Activated CD8-positive, alpha-beta memory T cell treated with anti-CD3 and anti-CD28 coated beads for 1 hour (primary cell): Measurements from ENCODE around the gene OR4A16.

Source experiments
- DNase-seq, 2 donors: peaks; one replicate each; pipeline ENCODE4 v3.0.0-alpha.2; 2020; ENCODE audit warnings: low read depth in 1 of 2; ENCODE audit errors: extremely low read depth in 1 of 2

OR4A16 gene

DNA sequence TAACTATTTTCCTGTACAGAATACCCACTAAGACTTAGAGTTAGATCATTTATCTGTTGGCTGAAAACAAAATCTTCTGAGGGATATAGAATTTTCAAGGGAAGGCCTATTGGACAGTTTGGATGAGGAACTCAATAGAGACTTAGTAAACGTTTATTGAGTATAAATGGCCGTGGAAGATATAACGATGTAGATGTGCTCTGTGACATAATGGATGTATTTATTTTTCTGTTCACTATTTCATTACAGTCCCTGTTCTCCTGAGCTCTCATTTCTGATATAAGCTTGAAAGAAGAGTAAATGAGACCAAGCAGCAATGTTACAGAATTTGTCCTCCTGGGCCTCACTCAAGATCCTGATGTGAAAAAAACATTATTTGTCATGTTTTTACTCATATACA, at the start of gene OR4A16:
OR4A16 (plus strand) TSS at position 301 of the 400 bp plus-strand sequence; CDS start at position 301, 0 bp downstream.
- DNase-seq: no peak

DNA sequence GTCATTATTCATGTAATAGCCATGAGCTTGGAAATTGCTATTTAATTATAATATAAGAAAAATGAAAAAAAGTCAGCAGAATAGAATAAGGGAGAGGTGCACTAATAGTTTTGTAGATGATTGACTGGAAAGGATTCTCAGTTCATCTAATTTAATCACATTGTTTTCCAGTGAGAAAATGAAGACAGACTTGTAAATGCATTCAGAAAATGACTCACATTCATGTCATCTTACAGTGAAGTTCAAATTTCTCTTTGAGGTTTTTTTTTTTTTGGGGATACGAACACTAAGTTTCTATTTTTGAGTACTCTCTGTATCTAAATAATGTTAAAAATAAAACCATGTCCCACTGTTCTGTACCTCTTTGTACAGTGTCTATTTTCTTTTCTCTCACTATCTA, 18.5 kb upstream of the OR4A16 start:
- DNase-seq: no peak

DNA sequence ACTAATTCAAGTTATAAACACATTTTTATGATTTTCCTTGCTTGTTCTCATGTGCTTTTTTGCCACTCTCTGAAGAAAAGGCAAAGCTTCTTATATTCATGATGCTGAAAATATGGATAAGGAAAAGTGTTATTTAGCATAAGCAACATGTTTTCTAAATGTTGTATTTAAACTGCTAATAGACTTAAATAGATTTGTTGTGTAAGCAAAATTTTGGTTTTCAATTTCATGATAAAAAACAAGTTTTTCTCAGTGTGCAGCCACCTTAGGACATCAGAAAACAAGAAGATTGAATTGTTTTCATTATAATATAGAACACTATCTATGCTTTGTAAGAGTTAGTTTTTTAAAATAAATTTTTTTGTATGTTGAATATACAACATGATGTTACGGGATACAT, 2.3 kb downstream of the OR4A16 start:
- no peak for DNase-seq

- no peak for DNase-seq
Observed at GRCh38 chr11:55349032-55349431, 6.0 kb downstream of the OR4A16 start.

DNA sequence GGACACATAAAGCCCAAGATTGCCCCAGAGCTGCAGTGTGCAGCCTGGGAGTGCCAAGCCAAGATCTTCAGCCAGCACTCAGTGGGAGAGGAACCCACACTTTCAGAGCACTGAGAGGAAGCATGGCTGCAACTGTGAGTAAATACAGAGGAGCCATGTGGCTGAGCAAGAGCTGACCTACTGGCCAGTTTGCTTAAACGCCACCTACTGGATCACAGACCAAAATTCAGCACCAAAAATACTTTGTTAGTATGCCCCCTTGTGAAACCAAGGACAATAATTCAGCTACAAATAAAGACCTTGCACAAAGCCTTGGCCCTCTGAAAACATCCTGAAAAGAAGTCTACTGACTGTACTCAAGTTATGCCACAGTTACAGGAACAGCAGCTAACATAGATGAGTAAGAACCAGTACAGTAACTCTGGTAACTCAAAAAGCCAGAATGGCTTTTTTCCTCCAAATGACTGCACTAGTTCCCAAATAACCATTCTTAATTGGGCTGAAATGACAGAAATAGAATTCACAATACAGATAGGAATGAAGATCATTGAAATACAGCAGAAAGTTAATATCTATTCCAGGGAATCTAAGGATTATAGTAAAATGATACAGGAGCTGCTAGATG, 14.7 kb downstream of the OR4A16 start:
- DNase-seq: no peak

GRCh38 chr11:55367674-55368073, 24.7 kb downstream of the OR4A16 start, which contains the start of gene OR4A15:
OR4A15 (plus strand) TSS chr11:55367974; CDS start chr11:55367974, 0 bp downstream.
- DNase-seq: no peak
